ENCODE measurements around the gene CCDC85A. TPM values are rescaled to one million over a fixed set of nuclear protein-coding genes. Genes with fewer than 3 reads are reported as not detected.
A peak's percentile ranks its signal among the peaks of the same experiment; 100 is the strongest.
"Not testable (repeated sequence)": the region's sequence is repeated elsewhere in the genome, so short reads cannot be mapped to it uniquely, and the experiment has no call there.

Gene CCDC85A
- 1.2 TPM for polyA plus RNA-seq (ENCODE audit: insufficient read length)
- long read RNA-seq, donor 1: 0 reads
- long read RNA-seq, donor 2: 0 reads
- long read RNA-seq, donor 3: 0 reads
- long read RNA-seq, donor 4: 0 reads
- long read RNA-seq, donor 5: 0 reads
- long read RNA-seq, donor 6: 0 reads
- long read RNA-seq, donor 7: 0 reads
- long read RNA-seq, donor 8: 0 reads

DNA sequence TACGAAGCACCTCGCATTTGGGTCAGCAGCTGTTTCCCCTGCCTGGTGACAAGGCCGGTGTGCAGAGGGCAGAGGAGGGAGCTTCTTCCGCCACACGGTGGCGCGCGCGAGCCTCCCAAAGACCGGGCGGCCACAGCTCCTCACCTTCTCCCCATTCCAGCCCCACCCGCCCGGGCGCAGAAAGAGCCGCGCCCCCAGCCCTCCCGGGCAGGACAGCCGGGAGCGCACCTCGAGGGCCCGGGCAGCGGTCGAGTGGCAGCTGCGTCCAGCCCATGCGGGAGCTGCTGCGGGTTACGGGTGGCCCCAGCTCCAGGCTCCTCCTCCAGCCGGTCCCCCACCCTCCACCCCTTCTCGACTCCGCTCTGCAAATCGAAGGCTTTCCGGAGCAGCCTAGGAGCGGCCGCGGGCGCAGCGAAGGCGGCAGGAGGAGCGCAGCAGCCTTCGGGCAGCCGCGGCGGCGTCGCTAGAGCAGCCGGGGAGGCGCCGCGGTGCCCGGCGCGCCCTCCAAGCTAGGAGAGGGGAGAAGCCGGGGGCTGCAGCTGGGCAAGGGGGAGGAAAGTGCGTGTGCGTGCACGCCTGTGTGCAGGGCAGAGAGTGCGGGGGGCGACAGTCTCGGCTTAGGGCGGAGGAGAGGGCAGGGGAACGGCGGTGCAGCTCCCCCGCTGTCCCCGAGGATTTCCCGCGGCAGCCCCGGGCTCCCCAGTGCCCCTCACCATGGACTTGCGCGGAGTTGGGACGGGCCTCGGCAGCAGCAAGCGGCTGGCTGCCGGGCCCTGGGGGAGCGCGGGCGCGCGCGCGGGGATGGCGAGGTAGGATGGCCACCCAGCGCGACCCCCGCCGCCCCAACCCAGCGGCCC lies at the start of gene CCDC85A:
Gene CCDC85A, plus strand, starts transcription at position 348 of the 857 bp plus-strand sequence. CDS start 635 bp downstream, outside the sequence.
- peak; percentile 74 for DNase-seq

DNA sequence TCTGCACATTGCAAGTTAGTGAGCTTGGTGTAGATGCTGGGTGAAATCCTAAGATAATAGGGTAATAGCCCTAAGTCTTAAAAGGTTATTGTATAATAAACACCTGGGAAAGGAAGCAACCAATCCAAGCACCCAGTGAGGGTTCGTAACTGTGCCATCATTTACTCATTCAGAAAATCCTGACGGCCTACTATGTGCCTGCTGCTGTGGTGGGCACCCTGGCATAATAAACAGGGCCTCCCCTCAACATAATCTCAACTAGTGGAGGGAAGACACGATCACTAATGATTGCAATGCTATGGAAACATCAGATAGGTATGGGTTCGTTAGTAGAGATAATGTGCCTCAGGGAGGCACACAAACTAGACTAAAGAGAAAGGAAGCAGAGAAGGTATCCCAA lies 48.9 kb upstream of the CCDC85A start:
- no peak for DNase-seq

DNA sequence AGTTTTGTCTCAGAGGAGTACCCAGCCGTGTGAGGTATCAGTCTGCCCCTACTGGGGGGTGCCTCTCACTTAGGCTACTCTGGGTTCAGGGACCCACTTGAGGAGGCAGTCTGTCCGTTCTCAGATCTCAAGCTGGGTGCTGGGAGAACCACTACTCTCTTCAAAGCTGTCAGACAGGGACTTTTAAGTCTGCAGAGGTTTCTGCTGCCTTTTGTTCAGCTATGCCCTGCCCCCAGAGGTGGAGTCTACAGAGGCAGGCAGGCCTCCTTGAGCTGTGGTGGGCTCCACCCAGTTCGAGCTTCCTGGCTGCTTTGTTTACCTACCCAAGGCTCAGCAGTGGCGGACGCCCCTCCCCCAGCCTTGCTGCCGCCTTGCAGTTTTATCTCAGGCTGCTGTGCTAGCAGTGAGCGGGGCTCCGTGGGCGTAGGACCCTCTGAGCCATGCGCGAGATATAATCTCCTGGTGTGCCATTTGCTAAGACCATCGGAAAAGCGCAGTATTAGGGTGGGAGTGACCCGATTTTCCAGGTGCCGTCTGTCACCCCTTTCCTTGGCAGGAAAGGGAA lies 41.2 kb upstream of the CCDC85A start:
- DNase-seq: not testable (repeated sequence)

DNA sequence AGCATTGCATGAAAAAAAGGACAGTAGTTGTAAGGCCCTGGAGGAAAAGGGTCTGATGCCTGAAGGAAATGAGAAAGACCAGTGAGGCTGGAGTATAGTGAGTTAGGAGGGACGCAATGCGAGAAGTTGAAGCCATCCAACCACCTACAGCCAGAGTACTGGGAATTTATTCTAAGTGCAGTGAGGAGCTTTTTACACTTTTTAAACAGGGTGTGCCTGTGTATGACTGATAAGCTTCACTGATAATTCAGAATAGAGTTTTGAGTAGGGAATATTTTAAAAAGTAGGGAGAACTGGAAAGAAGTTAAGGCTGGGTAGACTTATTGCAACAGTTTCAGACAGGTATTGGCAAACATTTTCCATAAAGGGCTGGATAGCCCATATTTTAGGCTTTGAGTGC lies 35.9 kb upstream of the CCDC85A start:
- DNase-seq: no peak

DNA sequence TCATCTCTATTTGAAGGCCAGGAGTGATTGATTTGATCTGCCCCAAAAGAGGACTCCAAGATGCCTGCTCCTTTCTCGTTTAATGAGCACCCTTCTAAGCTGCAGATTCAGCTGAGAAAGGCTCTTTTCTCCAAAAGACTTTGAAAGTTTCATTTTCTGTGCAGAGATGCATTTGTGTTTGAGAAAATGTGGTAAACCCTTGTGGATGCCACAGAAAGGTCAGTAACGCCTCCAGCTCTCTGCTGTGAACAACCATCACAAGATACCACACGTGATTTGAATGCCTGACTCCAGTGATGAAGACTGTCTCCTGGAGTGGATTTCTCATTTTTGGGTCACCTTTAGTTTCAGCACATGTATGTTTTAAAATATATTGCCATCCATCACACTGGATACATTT lies 35.0 kb upstream of the CCDC85A start:
- DNase-seq: no peak

DNA sequence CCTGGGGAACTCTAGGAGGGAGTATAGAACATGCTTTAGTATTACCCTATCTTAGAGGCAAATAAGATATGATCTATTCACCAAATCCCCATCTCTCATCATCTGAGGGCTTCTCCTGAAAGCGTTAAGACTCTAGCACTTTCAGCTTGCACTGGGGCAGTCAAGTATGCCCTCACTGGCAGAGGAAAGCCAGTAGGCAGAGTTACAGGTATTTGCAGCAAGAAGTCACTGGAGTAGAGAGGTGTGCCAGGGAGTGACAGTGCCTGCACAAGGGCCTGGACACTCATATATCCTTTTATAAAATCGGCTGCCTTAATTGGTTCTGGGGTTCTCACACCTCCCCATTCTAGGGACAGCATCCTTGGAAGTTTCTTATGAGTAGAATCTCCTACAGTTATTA lies 31.9 kb upstream of the CCDC85A start:
- no peak for DNase-seq

DNA sequence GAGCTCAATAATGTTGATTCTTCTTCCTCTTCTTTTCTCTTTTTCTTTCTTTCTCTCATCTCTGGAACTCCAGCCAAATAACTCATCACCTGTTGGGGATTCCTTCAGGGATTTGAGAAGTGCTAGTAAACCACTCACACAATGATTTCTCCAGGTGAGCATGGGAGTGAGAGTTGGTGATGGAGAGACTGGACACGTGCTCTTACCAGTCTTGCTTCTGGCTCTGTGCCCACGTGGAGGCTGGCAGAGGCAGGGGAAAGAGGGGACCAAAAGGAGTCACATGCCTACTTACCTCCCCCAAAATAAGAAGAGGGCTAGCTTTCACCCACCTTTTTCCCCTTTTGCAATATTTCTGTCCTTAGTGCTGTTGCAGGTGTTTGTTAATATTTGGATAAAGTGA lies 28.6 kb upstream of the CCDC85A start:
- no peak for DNase-seq

DNA sequence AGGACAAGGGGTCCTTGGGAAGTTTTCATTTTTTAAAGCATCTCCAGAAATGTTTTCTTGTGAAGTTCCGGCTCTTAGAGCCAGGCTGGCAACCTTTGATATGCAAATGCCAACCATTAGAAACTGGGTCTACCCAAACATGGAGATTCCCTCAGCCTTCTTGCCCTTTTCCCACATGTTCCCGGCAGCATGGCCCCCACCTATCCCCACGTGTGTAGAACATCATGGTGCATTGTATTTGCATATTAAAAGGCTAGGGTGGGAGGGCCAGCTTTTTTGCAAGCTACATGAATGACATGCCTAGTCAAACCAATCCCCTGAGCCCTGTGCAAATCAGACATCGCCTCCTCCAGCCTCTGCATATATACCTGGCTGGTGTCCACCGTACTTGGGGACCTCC lies 23.9 kb upstream of the CCDC85A start:
- DNase-seq: not testable (repeated sequence)

DNA sequence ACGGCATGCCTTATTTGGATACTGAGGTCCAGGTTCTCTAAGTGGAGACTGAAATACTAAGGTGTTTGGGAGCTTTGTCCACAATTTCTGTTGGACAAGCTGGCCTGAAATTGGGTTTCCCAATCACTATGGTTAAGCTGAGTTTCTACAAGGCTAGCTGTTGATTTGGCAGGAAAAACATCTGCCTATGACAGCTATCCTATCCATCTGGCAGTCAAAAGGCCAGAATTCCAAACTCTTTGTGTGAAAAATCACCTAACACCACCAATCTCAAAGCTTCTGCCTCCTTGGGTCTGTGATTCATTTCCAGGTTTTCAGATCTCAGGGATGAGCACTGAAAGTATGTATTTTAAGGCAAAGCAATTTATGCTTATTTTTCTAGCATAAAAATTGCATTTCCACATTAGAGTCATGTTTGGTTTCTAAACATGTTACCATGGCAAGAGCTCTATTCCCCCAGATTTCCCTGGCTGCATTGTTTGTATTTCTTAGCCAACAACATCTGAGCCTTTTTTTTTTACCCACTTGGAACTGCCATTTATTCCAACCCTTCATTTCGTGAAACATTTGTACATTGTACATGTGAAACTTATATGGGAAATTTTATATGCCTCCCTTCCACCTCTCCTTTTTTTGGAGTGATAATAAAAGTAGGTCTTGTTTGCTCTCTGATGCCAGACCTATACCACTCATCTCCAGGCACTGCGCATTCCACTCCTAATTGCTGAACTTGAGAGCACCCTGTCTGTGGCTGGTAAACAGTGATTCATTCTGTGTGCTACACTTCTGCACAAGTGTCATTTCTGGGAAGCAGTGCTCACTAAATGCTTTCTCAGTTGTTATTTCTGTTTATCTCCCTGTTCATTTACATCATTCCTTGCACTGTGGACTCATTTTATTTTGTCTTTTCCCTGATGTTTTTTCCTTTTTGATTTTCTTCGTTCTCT lies 15.9 kb upstream of the CCDC85A start:
- DNase-seq: no peak

DNA sequence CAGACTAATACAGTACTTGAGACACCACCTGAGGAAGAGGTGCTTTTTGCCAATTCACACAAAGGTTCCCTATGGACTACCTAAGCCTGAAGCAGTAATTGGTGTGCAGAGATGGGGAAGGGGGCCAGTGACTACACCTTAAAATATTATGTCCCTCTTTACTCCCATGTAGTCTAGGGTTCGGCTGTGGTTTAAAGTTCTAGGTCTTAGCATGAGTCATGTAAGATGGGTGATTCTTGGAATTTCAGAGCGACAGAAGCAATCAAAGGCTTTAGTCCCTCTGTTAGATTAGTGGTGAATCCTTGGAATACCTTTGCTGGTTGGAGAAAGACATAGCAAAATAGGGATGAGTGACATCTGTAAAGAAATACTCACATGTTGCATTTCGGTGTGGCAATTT lies 14.3 kb upstream of the CCDC85A start:
- DNase-seq: no peak

DNA sequence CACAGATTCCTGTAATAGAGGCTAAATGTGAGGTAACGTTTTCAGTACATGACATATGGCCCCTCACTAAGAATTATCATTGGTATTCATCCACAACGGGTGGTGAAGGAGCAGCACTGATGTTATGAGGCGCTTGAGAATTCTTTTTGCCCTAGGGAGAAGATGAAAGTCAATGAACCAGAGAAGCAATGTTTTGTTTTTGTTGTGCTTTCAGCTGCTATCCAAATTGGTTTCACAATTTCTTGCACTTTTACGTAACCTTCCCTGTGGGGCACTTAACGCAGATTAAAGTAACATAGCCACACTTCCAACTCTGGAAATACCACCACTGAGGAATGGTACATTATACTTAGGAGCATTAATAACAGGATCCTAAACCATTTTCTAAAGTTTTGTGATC lies 13.3 kb upstream of the CCDC85A start:
- DNase-seq: no peak

DNA sequence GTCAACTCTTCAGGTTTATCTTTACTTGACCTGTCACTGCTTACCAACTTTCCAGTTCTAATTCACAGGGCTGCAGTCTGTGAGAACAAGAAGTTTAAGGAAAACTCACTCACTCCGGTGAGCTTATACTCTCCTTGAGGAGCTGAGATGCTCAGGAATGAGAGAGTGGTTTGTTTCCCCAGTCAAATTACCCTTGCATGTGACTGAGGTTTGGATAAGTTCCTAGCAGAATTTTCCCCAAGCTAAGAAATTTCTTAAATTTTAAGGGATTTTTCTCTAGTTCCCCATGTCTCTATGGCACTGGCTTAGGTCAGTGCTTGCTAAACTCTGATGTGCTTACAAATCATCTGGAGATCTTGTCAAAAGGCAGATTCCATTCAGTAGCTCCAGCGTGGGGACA lies 12.8 kb upstream of the CCDC85A start:
- DNase-seq: no peak

DNA sequence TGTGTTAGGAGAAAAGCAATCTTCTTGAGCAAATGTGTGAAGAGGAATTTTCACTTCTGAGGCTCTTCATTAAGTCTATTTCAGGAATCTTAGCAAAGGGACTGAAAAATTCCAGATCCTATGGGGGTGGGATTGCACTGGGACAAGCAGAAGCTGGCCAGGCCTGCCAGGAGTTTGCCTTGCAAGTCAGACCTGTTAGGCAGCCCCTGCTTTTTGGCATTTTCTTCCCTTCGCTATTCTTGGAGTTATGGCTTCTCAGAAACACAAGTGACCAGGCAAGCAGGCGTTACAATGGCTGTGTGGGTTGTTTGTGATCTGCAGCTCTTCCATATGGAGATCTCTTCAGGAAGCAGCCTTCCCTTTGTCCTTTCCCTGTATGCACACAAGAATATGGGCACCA lies 8.0 kb upstream of the CCDC85A start:
- DNase-seq: no peak

DNA sequence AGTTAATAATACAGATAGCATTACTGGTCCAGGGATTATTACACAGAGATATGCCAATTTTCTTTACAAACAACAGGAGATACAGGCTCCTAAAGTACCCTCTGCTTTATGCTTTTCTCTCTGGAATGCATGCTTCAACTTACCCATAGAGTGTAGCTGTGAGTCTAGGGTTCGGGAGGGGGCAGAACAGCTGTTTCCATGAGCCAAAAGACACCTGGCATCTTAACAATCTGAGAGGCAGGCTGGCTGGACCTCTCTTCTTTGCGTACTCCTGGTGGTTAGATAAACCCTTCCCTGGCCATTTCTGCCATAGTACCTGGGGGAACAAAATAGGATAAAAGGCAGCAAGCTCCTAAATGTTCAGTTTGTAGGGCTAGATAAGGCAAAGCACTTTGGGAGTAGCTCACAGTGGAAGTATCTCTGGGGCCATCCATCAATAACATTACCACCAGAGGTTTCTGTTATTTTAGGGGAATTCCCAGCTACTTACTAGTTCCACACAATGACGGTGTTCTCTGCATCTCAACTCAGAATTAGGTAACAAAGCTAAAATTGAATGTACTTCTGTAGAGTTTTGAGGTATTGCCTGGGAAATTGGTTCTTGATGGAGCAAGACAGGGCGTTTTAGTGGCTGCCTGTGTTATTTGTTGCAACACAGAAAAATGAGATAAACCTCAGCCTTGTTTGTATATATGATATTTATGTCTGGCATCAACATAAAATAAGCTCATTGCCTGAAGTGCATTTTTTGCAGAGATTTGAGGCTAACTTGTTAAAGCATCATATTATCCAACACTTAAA lies 6.2 kb upstream of the CCDC85A start:
- DNase-seq: no peak

DNA sequence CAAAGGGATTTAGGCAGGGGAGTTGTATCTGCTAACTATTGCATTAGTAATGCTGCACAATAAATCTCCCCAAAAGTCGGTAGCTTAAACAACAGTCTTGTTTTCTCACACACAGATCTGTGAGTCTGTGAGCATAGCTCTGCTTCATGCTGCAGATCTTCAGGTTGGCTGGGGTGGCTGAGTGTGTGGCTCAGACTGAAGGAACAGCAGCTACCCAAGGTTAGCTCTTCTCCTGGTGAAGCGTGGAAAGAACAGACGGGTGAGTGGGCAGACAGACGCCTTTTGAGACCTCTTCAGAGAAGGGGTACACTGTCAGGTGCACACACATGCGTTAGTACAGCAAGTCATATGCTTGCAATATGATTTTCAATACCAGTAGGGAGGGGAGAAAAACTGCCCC lies 3.9 kb upstream of the CCDC85A start:
- no peak for DNase-seq

DNA sequence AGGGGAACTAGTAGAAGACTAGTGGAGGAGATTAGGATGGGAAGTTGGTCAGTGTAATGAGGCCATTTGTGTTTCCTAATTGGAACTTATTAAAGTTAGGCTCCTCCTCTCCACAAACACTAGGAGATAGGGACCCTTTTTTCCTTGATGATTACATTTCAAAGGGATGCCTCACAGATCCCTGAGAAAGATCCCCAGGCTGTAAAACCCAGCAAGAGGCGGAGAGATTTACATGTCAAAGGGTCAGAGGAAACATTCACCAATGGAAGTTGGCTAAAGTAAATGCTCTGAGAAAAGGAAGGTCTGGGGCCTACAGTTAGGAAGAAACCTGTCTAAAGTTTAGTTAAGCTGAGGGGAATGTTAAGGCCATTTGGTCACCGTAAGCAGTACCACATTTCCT lies 1.4 kb upstream of the CCDC85A start:
- no peak for DNase-seq

DNA sequence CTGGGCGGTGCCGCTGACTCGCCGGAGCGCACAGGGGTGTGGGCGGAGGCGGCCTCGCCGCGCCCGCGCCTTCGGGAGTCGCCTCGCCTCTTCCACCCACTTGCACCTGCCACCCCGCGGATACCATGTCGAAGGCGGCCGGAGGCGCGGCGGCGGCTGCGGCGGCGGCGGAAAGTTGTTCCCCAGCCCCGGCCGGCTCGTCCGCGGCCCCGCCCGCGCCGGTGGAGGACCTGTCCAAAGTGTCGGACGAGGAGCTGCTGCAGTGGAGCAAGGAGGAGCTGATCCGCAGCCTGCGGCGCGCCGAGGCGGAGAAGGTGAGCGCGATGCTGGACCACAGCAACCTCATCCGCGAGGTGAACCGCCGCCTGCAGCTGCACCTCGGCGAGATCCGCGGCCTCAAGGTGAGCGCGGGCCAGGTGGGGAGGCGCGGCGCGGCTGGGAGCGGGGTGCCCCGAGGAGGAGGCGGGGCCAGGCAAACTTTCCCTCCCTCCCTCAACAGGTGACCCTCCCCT lies 766 bp downstream of the CCDC85A start:
- peak; percentile 21 for DNase-seq

DNA sequence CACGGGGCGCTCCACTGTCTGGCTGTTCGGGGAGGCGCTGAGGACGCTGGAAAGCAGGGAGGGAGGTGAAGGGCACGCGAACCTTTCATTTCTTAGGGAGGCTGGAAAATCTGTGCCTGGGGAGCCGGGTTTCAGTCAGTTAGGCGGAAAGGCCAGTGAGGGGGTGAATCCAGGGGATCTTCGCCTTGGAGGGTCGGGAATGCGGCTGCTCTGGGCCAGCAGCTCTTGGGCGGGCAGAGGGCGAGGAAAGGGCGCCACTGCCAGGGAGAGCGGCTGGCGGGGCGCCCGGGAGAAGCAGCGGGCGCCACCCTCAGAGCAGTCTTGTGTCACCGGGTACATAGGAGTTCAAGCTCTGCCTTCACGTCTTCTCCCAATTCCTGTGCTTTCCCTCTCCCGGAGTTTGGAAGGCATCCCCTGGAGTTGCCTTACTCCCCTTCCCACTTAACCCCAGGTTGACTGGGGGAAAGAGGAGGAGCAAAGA lies 1.4 kb downstream of the CCDC85A start:
- DNase-seq: peak; percentile 17

DNA sequence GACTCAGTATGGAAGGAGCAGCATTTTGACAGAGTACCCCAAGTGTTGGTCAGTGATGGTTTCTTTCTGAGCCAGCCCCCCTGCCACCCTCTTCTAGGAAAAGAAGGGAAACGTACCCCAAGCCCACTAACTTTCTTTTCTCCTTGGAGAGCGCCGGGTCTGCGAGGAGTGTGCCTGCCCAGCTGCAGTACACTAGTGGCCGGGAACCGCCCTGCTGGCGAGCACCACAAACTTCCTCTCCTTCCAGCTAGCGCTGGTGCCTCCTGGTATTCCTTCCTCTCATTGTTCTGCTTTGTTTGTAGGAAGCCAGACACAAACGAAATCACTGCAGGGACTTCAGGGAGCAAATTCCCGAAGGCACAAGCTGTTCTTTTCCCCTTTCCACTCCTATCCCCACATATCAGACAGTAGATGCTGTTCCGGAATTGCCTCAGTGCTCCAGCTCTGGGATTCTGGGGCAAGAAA lies 1.8 kb downstream of the CCDC85A start:
- peak; percentile 20 for DNase-seq

DNA sequence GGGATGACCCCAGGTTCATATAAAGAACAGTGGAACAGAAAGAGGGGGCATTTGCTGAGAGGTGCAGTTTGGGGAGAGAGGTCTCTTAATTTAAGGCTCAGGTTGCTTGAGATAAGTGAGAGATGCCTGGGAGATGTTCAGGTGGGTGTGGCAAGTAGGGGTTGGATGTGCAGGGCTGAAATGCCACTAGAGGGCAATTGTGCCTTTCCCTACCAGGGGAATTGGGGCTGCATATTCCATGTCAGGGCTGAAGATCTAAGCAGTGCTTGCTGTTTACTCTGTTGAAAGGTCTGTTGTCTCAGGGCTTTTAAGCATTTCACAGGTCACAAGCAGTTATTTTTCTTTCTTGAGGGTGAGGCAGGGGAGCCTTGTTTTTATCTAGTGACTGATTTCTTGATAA lies 7.8 kb downstream of the CCDC85A start:
- DNase-seq: peak; percentile 37
